HUES48 (cell line): ENCODE measurements around the gene P4HA2.

Experiments
- H3K27ac ChIP-seq: one replicate; pipeline ENCODE4 v1.7.0; 2013; ENCODE audit warnings: low read depth, low read length, inconsistent platforms
- H3K27me3 ChIP-seq: 2 replicates; pipeline ENCODE4 v1.6.1; 2013; ENCODE audit warnings: mild to moderate bottlenecking, low read length; ENCODE audit not compliant: control insufficient read depth, insufficient read depth
- H3K36me3 ChIP-seq: 2 replicates; pipeline ENCODE4 v1.6.1; 2013; ENCODE audit warnings: low read length; ENCODE audit not compliant: control insufficient read depth, insufficient read depth
- H3K4me1 ChIP-seq: 2 replicates; pipeline ENCODE4 v1.6.1; 2013; ENCODE audit warnings: mild to moderate bottlenecking, low read length; ENCODE audit not compliant: control insufficient read depth, insufficient read depth
- H3K4me3 ChIP-seq: 2 replicates; pipeline ENCODE4 v1.5.1; 2013; ENCODE audit warnings: mild to moderate bottlenecking, low read depth, low read length
- H3K9ac ChIP-seq: 2 replicates; pipeline ENCODE4 v1.6.1; 2013; ENCODE audit warnings: mild to moderate bottlenecking, low read depth, low read length, moderate library complexity
- H3K9me3 ChIP-seq: 2 replicates; pipeline ENCODE4 v1.6.1; 2013; ENCODE audit warnings: low read length; ENCODE audit not compliant: control insufficient read depth, insufficient read depth

The P4HA2 gene

GRCh38 chr5:132256086-132256782, 28.6 kb upstream of the P4HA2 start:
- no peak overlapping the region for H3K9ac ChIP-seq
- H3K4me3 ChIP-seq = no peak overlapping the region
- H3K36me3 ChIP-seq = no peaks in the 10 kb centered on the region
- H3K4me1 ChIP-seq = peaks cover 16% of the 10 kb centered on the region
- peaks cover 24% of the 10 kb centered on the region for H3K27me3 ChIP-seq
- H3K27ac ChIP-seq = no peak overlapping the region
- H3K9me3 ChIP-seq = no peaks in the 10 kb centered on the region

GRCh38 chr5:132254321-132254977, 26.8 kb upstream of the P4HA2 start:
- no peaks in the 10 kb centered on the region for H3K36me3 ChIP-seq
- H3K9ac ChIP-seq = no peak overlapping the region
- no peak overlapping the region for H3K27ac ChIP-seq
- H3K9me3 ChIP-seq = no peaks in the 10 kb centered on the region
- no peak overlapping the region for H3K4me3 ChIP-seq
- H3K4me1 ChIP-seq = peaks cover 16% of the 10 kb centered on the region
- peaks cover 24% of the 10 kb centered on the region for H3K27me3 ChIP-seq

- Histone ChIP-seq H3K4me3 (no peak overlapping the region), H3K27me3 (peaks cover 24% of the 10 kb centered on the region), H3K4me1 (peaks cover 16% of the 10 kb centered on the region), H3K9ac (no peak overlapping the region), H3K9me3 (no peaks in the 10 kb centered on the region), H3K27ac (no peak overlapping the region), H3K36me3 (no peaks in the 10 kb centered on the region)
Measured at GRCh38 chr5:132253452-132254320, 26.0 kb upstream of the P4HA2 start.

DNA sequence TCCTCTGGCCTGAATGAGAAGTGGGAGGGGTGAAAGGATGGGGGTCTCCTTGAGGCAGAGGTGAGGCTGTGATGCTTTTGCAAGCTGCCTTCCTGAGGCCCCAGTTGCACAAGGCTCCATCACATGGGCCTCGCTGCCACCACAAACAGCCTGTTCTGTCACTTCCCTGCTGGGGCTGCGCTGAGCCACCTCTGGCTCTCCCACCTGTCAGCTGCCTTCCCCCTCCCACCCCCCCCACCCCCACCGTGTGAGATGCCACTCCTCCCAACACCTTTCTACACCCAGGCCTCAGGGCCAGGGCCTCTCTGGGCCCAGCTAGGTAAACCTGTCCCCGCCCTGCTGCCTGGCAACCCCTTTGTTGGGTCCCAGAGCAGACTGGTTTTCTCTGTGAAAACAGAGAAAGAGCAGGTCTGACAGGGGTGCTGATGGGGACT, 25.4 kb upstream of the P4HA2 start:
- Histone ChIP-seq H3K9me3 (no peaks in the 10 kb centered on the region), H3K36me3 (no peaks in the 10 kb centered on the region), H3K9ac (no peak overlapping the region), H3K4me1 (peaks cover 10% of the 10 kb centered on the region), H3K27ac (no peak overlapping the region), H3K27me3 (peaks cover 18% of the 10 kb centered on the region), H3K4me3 (no peak overlapping the region)

- Histone ChIP-seq H3K9ac (no peak overlapping the region), H3K4me3 (no peak overlapping the region), H3K9me3 (no peaks in the 10 kb centered on the region), H3K27ac (no peak overlapping the region), H3K36me3 (no peaks in the 10 kb centered on the region), H3K27me3 (peaks cover 5% of the 10 kb centered on the region; the same call in 1 of the 2 replicates), H3K4me1 (peaks cover 5% of the 10 kb centered on the region; the same call in 1 of the 2 replicates)
Measured at GRCh38 chr5:132251220-132251725, 23.6 kb upstream of the P4HA2 start.

DNA sequence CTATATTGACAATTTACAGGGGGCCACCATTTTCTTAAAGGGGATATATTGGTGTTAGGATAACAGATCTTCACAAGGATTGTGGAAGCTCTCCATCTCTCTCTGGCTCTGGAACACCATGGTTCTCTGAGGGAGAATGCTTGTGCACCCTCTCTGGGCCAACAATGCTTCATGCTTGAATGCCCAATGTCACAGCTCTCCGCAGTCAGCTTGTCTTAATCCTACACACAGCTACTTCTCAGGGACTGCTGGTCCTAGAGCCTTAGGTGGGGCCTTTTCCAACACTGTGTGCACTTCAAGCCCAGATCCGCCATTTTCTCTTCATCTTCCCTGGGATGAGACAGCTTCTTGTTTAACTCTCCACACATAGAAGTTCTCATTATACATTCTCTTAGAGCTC, 22.9 kb upstream of the P4HA2 start:
- H3K9ac ChIP-seq = no peak overlapping the region
- H3K36me3 ChIP-seq = no peaks in the 10 kb centered on the region
- H3K27me3 ChIP-seq = no peaks in the 10 kb centered on the region
- H3K9me3 ChIP-seq = no peaks in the 10 kb centered on the region
- peaks cover 5% of the 10 kb centered on the region; the same call in 1 of the 2 replicates for H3K4me1 ChIP-seq
- H3K27ac ChIP-seq = no peak overlapping the region
- no peak overlapping the region for H3K4me3 ChIP-seq

DNA sequence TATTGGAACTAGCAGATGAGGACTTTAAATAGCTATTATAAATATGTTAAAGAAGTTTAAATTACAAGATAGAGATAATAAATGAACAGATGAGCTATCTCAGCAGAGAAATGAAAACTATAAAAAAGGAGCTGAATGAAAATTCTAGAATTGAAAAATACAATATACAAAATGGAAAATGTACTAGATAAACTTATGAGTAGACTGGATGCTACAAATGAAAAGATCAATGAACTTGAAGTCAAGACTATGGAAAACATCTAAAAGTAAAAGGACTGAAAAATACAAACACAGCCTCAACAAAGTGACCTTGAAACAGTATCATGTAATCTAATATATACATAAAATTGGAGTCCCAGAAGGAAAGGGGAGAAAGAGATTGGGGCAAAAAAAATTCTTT, 19.2 kb upstream of the P4HA2 start:
- H3K27me3 ChIP-seq = no peaks in the 10 kb centered on the region
- no peak overlapping the region for H3K4me3 ChIP-seq
- peaks cover 5% of the 10 kb centered on the region; the same call in 1 of the 2 replicates for H3K4me1 ChIP-seq
- no peaks in the 10 kb centered on the region for H3K9me3 ChIP-seq
- no peak overlapping the region for H3K9ac ChIP-seq
- no peaks in the 10 kb centered on the region for H3K36me3 ChIP-seq
- H3K27ac ChIP-seq = no peak overlapping the region

DNA sequence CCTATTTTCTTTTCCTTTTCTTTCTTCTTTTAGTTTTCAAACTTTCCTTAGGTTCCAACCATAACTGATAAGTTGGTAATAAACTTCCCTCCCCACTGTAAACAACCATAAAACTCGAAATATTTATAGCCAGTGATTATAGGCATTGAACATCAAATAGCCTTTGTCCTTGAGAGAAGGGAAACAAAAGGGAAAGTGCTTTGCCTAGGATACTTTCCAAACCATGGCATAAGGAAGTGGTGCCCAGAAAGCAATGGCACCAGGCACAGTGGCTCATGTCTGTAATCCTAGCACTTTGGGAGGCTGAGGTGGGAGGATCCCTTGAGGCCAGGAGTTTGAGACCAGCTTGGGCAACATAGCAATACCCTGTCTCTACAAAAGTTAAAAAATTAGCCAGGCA, 17.9 kb upstream of the P4HA2 start:
- H3K9me3 ChIP-seq = no peaks in the 10 kb centered on the region

GRCh38 chr5:132243366-132243977, 15.8 kb upstream of the P4HA2 start:
- Histone ChIP-seq H3K9ac (no peak overlapping the region), H3K27ac (no peak overlapping the region), H3K4me3 (no peak overlapping the region), H3K36me3 (no peaks in the 10 kb centered on the region), H3K9me3 (no peaks in the 10 kb centered on the region), H3K4me1 (no peaks in the 10 kb centered on the region), H3K27me3 (no peaks in the 10 kb centered on the region)

More for the DNA sequence above, 17.9 kb upstream of the P4HA2 start:
- Histone ChIP-seq H3K36me3 (no peaks in the 10 kb centered on the region), H3K4me1 (0 out of 2 replicates have a peak, but pooled peaks cover under 1% of the 10 kb centered on the region), H3K27me3 (no peaks in the 10 kb centered on the region), H3K9ac (no peak overlapping the region), H3K27ac (no peak overlapping the region), H3K4me3 (no peak overlapping the region)

DNA sequence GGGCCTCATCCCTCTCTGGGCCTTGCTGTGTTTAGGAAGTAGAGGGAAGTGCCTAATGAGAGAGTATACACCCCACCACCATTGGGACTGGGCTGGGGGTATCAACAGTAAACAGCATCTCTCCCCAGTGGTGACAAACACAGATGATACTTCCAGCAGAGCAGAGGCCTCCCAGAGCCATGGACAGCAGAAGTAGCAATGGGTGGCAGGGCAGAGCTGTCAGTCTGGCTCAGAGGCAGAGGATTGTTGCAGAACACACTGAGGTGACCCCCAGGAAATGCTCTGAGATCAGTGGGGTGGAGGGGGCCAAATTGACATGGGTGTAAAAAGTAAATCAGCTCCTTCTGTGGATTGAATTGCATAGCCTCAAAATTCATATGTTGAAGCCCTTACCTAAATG, 12.1 kb upstream of the P4HA2 start:
- H3K36me3 ChIP-seq = no peaks in the 10 kb centered on the region
- H3K4me3 ChIP-seq = no peak overlapping the region
- no peaks in the 10 kb centered on the region for H3K4me1 ChIP-seq
- H3K9me3 ChIP-seq = no peaks in the 10 kb centered on the region
- no peaks in the 10 kb centered on the region for H3K27me3 ChIP-seq
- no peak overlapping the region for H3K9ac ChIP-seq
- no peak overlapping the region for H3K27ac ChIP-seq
